OCI-LY1 (cell line): ENCODE results near the gene CNN2.
A peak's percentile ranks its signal among the peaks of the same experiment; 100 is the strongest.

Source experiments
- H2AFZ ChIP-seq: fragments of 200-600 bp; sonication (generic), shearing (Covaris generic); 2 replicates; pipeline ENCODE4 v1.6.0; 2014; ENCODE audit warnings: antibody characterized with exemption, mild to moderate bottlenecking, low read length
- H3F3A ChIP-seq: fragments of 200-600 bp; sonication (generic), shearing (Covaris generic); 2 replicates; pipeline ENCODE4 v1.6.0; 2014; ENCODE audit warnings: mild to moderate bottlenecking, antibody characterized with exemption, low read length, moderate library complexity; ENCODE audit not compliant: insufficient read depth
- H3K27ac ChIP-seq: fragments of 200-600 bp; sonication (generic); 2 replicates; pipeline ENCODE4 v1.5.1; 2014; ENCODE audit warnings: low read length, mixed run types, mild to moderate bottlenecking, low read depth; ENCODE audit not compliant: poor library complexity, severe bottlenecking
- H3K27me3 ChIP-seq: fragments of 200-600 bp; sonication (generic); 2 replicates; pipeline ENCODE4 v1.6.0; 2014; ENCODE audit warnings: antibody characterized with exemption, mild to moderate bottlenecking, low read length, moderate library complexity; ENCODE audit not compliant: insufficient read depth
- H3K36me3 ChIP-seq: fragments of 200-600 bp; sonication (generic); 2 replicates; pipeline ENCODE4 v1.6.1; 2014; ENCODE audit warnings: mild to moderate bottlenecking, antibody characterized with exemption, low read length, moderate library complexity, mixed read lengths; ENCODE audit not compliant: insufficient read depth
- H3K4me1 ChIP-seq: fragments of 200-600 bp; sonication (generic); 2 replicates; pipeline ENCODE4 v1.5.1; 2014; ENCODE audit warnings: mild to moderate bottlenecking, low read length, moderate library complexity; ENCODE audit not compliant: insufficient read depth, severe bottlenecking
- H3K4me2 ChIP-seq: fragments of 200-600 bp; sonication (generic), shearing (Covaris generic); 2 replicates; pipeline ENCODE4 v1.6.1; 2014; ENCODE audit warnings: low read length
- H3K4me3 ChIP-seq: fragments of 200-600 bp; sonication (generic); 2 replicates; pipeline ENCODE4 v1.5.1; 2014; ENCODE audit warnings: low read length, low read depth, mild to moderate bottlenecking, mixed read lengths; ENCODE audit not compliant: poor library complexity, severe bottlenecking
- H3K79me2 ChIP-seq: fragments of 200-600 bp; shearing (Covaris generic); 2 replicates; pipeline ENCODE4 v1.6.1; 2016; ENCODE audit warnings: mixed run types, low read length, mixed read lengths; ENCODE audit not compliant: insufficient read depth
- H3K9ac ChIP-seq: fragments of 200-600 bp; sonication (generic), shearing (Covaris generic); 2 replicates; pipeline ENCODE4 v1.6.1; 2014; ENCODE audit warnings: mild to moderate bottlenecking, low read length, mixed read lengths
- H3K9me2 ChIP-seq: fragments of 200-600 bp; sonication (generic), shearing (Covaris generic); 2 replicates; pipeline ENCODE4 v1.6.1; 2014; ENCODE audit warnings: low read depth, mild to moderate bottlenecking, low read length, mixed read lengths
- H3K9me3 ChIP-seq: fragments of 200-600 bp; shearing (Covaris generic); 2 replicates; pipeline ENCODE4 v1.6.1; 2014; ENCODE audit warnings: low read length, mixed read lengths
- H4K20me1 ChIP-seq: fragments of 200-600 bp; sonication (generic), shearing (Covaris generic); 2 replicates; pipeline ENCODE4 v1.6.0; 2016; ENCODE audit warnings: mild to moderate bottlenecking, low read length; ENCODE audit not compliant: insufficient read depth
- EZH2 ChIP-seq: fragments of 200-600 bp; sonication (generic), shearing (Covaris generic); IDR thresholded peaks from 2 replicates; pipeline ENCODE4 v1.8.0; 2017; ENCODE audit warnings: borderline replicate concordance, mixed run types, mild to moderate bottlenecking, antibody characterized with exemption, low read length, moderate library complexity, mixed read lengths
- TF ChIP-seq, protein P1 (sequence below): fragments of 200-600 bp; sonication (generic), shearing (Covaris generic); IDR thresholded peaks from 2 replicates; pipeline ENCODE4 v1.5.1; 2017; ENCODE audit warnings: mild to moderate bottlenecking, antibody characterized with exemption, low read length, moderate library complexity, mixed read lengths

The CNN2 gene

DNA sequence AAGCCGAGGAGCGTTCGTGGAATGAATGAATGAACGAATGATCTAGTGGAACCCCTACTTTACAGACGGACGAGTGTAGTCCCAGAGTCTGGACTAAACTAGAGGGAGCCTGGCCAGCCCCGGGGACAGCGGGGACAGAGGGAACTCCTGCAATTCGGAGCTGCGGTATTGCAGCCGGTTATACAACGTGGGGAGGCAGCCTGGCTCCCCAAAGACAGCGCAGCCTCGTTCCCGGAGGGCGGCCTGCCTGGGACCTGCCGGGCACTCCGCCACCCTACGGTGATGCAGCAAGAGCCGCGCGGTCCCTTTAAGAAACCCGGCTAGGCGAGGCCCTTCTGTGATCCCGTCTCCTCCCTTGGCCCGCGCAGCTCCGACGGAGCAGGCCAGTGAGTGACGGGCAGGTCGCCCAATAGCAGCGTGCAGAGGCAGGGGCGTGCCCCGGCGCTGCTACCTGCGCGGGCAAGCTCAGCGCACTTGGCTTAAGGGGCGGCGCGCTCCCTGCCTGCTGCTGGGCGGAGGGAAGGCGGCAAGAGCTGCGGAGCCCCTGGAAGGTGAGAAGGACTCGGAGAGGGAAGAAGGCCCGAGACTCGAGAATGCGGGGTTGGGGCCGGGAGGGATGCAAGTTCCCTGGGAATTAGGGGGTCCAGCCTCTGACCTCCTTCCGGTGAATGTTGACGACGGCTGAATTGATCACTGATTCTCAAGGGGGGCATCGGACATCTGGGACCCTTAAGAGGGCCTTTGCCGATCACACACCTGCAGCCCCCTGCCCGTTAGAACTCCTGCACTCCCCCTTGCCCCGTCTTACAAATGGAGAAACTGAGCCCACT lies 13.5 kb downstream of the CNN2 start, which contains the start of gene ABCA7:
Gene ABCA7, plus strand, starts transcription at position 462 of the 830 bp plus-strand sequence. CDS start 1,255 bp downstream, outside the sequence.
- peaks cover 49% of the 10 kb centered on the region for H3K4me1 ChIP-seq
- peaks cover 13% of the 10 kb centered on the region; the same call in 1 of the 2 replicates for H3F3A ChIP-seq
- peak within 1 kb of the TSS; percentile 99 for H3K27ac ChIP-seq
- TF ChIP-seq, protein P1, sequence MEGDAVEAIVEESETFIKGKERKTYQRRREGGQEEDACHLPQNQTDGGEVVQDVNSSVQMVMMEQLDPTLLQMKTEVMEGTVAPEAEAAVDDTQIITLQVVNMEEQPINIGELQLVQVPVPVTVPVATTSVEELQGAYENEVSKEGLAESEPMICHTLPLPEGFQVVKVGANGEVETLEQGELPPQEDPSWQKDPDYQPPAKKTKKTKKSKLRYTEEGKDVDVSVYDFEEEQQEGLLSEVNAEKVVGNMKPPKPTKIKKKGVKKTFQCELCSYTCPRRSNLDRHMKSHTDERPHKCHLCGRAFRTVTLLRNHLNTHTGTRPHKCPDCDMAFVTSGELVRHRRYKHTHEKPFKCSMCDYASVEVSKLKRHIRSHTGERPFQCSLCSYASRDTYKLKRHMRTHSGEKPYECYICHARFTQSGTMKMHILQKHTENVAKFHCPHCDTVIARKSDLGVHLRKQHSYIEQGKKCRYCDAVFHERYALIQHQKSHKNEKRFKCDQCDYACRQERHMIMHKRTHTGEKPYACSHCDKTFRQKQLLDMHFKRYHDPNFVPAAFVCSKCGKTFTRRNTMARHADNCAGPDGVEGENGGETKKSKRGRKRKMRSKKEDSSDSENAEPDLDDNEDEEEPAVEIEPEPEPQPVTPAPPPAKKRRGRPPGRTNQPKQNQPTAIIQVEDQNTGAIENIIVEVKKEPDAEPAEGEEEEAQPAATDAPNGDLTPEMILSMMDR = no peak
- H3K36me3 ChIP-seq = peaks cover 27% of the 10 kb centered on the region
- no peaks in the 10 kb centered on the region for H4K20me1 ChIP-seq
- H3K79me2 ChIP-seq = no peaks in the 10 kb centered on the region
- H3K9me3 ChIP-seq = no peaks in the 10 kb centered on the region
- H3K27me3 ChIP-seq = no peaks in the 10 kb centered on the region
- H3K9ac ChIP-seq = peak within 1 kb of the TSS; percentile 94
- no peak within 1 kb of the TSS for H2AFZ ChIP-seq
- H3K9me2 ChIP-seq = no peaks in the 10 kb centered on the region
- peak within 1 kb of the TSS; percentile 92 for H3K4me2 ChIP-seq
- peak within 1 kb of the TSS; percentile 90 for H3K4me3 ChIP-seq

DNA sequence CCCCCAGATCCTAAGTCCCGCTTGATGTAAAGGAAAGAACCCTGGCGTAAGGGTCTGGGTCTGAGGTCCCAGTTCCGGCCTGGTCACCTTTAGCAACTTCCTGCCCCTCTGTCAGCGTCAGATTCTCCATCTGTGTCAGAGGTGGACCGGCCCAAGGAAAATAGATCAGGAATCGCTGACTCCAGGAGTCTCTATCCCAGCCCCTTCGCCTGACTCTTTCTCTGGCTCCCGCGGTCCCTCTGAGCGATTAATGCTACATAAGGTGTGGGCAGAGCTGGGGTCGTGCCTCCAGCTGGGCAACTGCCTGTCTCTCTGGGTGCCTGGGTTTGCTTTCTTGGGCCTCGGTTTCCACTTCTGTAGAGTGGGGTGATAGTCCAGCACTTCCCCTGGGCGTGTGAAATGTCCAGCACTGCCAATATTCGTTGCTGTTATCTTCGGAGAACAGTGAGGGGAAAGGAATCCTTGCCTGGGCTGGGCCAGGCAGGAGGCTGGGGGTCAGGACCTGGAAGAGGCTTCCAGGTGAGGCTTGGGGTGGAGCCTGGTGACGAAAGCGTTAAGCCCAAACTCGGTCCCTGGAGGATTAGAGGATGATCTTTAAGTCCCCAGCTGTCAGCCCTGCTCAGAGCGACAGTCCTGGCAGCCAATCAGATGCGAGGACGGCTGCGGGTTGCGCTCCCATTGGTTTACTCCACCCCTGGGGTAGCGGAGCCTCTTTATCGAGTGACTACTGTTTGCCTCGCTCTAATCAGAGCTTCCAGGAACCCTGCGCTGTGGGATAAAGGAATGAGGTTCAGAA lies 14.3 kb downstream of the CNN2 start:
- Histone ChIP-seq H3K4me3 (peak overlapping the region; percentile 90), H3K9ac (peak overlapping the region; percentile 94), H3F3A (peaks cover 13% of the 10 kb centered on the region; the same call in 1 of the 2 replicates), H3K36me3 (peaks cover 21% of the 10 kb centered on the region), H3K4me1 (peaks cover 51% of the 10 kb centered on the region), H2AFZ (no peak overlapping the region), H3K4me2 (peak overlapping the region; percentile 92), H3K27ac (peak overlapping the region; percentile 90), H3K27me3 (no peaks in the 10 kb centered on the region), H3K9me3 (no peaks in the 10 kb centered on the region), H3K79me2 (no peaks in the 10 kb centered on the region), H4K20me1 (no peaks in the 10 kb centered on the region), H3K9me2 (no peaks in the 10 kb centered on the region)
- TF ChIP-seq EZH2 = no peak
- TF ChIP-seq, protein P1 = no peak

DNA sequence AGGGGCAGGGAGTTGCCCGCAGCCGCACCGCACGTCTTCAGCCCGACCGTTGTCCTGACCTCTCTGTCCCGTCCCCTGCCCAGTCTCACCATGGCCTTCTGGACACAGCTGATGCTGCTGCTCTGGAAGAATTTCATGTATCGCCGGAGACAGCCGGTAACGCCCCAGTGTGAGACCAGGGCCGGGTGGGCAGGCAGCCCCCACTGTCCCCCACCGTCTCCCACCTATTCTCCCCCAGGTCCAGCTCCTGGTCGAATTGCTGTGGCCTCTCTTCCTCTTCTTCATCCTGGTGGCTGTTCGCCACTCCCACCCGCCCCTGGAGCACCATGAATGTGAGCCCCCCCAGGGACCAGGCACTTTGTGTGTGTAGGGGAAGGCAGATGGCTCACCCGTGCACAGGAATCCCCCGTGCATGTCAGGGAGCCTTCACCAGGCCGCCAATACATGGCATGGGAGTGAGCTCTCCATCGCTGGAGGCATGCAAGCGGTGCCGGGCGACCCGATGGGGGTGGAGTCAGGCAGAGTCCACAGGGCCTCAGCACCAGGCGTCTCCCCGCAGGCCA lies 14.9 kb downstream of the CNN2 start:
- peaks cover 21% of the 10 kb centered on the region for H3K36me3 ChIP-seq
- peak overlapping the region; percentile 92 for H3K4me2 ChIP-seq
- H2AFZ ChIP-seq = no peak overlapping the region
- peaks cover 13% of the 10 kb centered on the region; the same call in 1 of the 2 replicates for H3F3A ChIP-seq
- no peaks in the 10 kb centered on the region for H3K79me2 ChIP-seq
- peak overlapping the region; percentile 70 for H3K27ac ChIP-seq
- peak overlapping the region; percentile 55; the same call in 1 of the 2 replicates for H3K9ac ChIP-seq
- TF ChIP-seq EZH2 = no peak
- TF ChIP-seq, protein P1 = no peak
- H3K9me3 ChIP-seq = no peaks in the 10 kb centered on the region
- H3K4me3 ChIP-seq = peak overlapping the region; percentile 90
- H3K27me3 ChIP-seq = no peaks in the 10 kb centered on the region
- H4K20me1 ChIP-seq = no peaks in the 10 kb centered on the region
- H3K4me1 ChIP-seq = peaks cover 58% of the 10 kb centered on the region
- H3K9me2 ChIP-seq = no peaks in the 10 kb centered on the region
